Thyroid gland (tissue), 4 donors: ENCODE measurements around the gene GLYR1. TPM values are rescaled to one million over a fixed set of nuclear protein-coding genes. Genes with fewer than 3 reads are reported as not detected.

Experiments used
- DNase-seq, 2 donors: peaks; one replicate each; pipeline ENCODE4 v3.0.0-alpha.2; 2019
- H3K27ac ChIP-seq, 3 donors: fragments of 200-600 bp; sonication (generic); 1 replicate in 2 of 3; 2 replicates in 1 of 3; pipeline ENCODE4 v1.5.1; 2016 to 2019; ENCODE audit warnings: mild to moderate bottlenecking in 1 of 3, moderate library complexity in 1 of 3
- H3K27me3 ChIP-seq: fragments of 200-600 bp; sonication (generic); one replicate; pipeline ENCODE4 v1.5.1; 2019
- H3K36me3 ChIP-seq, 2 donors: fragments of 200-600 bp; sonication (generic); one replicate each; pipeline ENCODE4 v1.5.1; 2016 to 2019
- H3K4me1 ChIP-seq, 2 donors: fragments of 200-600 bp; sonication (generic); one replicate each; pipeline ENCODE4 v1.5.1; 2017 to 2019
- H3K4me3 ChIP-seq, 3 donors: fragments of 200-600 bp; sonication (generic); replicated peaks in 1 of 3; 1 replicate in 2 of 3; 2 replicates in 1 of 3; pipeline ENCODE4 v1.5.1; 2016; ENCODE audit warnings: mild to moderate bottlenecking in 1 of 3
- H3K9me3 ChIP-seq: fragments of 200-600 bp; sonication (generic); one replicate; pipeline ENCODE4 v1.5.1; 2017
- POLR2A ChIP-seq, 2 donors: fragments of 450-650 bp; IDR thresholded peaks; one replicate each; pipeline ENCODE4 v1.6.1; 2017; ENCODE audit warnings: antibody characterized with exemption in 2 of 2, mild to moderate bottlenecking in 2 of 2, moderate library complexity in 1 of 2
- WGBS, 2 donors: methylation state at CpG; one replicate each; pipeline ENCODE4 v1.1.5; 2017; 5-methylcytosine and 5-hydroxymethylcytosine counted together
- intact Hi-C: fragments of 100-400 bp; cut with DNase I; formaldehyde crosslinking; loops from one replicate; pipeline ENCODE4 v1.15.1; 2023
- total RNA-seq, 4 donors: library from RNA; depleted of rRNA; stranded (reverse); fragments of >200 nt; gene quantifications; one replicate each; pipeline ENCODE4 v1.2.3, GENCODE V29; 2016
- TF ChIP-seq, protein P1 (sequence below), 6 experiments: fragments of 200-600 bp in 3 of 6; fragments of 450-650 bp in 3 of 6; sonication (generic) in 3 of 6; IDR thresholded peaks; one replicate each; pipeline ENCODE4 v1.5.1; 2016 to 2019; ENCODE audit warnings: antibody characterized with exemption in 6 of 6, mild to moderate bottlenecking in 2 of 6, inconsistent platforms in 1 of 6, moderate library complexity in 1 of 6

Gene GLYR1
- total RNA-seq, 4 donors from 2014 or later: 43.1 to 89.2 (median 75.5) TPM

DNA sequence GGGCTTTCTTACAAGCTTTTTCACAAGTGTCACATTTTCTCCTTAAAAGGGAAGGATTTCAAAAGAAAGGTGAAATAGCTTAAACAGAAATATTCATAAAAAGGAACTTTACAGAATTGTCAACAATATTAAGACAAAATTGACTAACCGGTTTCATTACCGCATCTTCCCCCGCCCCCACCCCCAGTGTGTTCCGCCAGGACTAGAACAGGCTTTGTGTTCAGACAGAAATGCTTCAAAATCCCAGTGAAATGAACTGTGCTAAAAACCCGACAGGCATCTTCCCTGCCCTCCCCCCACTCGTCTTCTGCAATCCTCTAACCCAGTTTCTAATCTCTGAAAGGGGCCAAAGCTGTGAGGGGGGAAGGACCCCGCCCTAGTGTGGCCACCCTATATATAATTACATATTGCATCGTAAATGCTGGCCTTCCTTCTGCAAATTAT is 43.7 kb downstream of the GLYR1 start:
- 62 to 74% methylated on average over 8 of the region's 8 CpGs for WGBS, 2 donors
- Histone ChIP-seq H3K27me3 (no peaks in the 10 kb centered on the region), H3K4me1 (peaks cover 8% of the 10 kb centered on the region in 2 donors), H3K36me3 (peaks cover 9 to 14% of the 10 kb centered on the region in 2 donors), H3K27ac (no peak overlapping the region), H3K4me3 (peak overlapping the region in 2 of 3 donors; percentile 58 to 80), H3K9me3 (no peaks in the 10 kb centered on the region)
- intact Hi-C loops: loop anchor here (5.0 kb wide), 2 partner anchors 36 to 154 kb away; partner anchors contain the start of genes SEC14L5 and ZNF500
- TF ChIP-seq, protein P1, sequence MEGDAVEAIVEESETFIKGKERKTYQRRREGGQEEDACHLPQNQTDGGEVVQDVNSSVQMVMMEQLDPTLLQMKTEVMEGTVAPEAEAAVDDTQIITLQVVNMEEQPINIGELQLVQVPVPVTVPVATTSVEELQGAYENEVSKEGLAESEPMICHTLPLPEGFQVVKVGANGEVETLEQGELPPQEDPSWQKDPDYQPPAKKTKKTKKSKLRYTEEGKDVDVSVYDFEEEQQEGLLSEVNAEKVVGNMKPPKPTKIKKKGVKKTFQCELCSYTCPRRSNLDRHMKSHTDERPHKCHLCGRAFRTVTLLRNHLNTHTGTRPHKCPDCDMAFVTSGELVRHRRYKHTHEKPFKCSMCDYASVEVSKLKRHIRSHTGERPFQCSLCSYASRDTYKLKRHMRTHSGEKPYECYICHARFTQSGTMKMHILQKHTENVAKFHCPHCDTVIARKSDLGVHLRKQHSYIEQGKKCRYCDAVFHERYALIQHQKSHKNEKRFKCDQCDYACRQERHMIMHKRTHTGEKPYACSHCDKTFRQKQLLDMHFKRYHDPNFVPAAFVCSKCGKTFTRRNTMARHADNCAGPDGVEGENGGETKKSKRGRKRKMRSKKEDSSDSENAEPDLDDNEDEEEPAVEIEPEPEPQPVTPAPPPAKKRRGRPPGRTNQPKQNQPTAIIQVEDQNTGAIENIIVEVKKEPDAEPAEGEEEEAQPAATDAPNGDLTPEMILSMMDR (IDR thresholded peaks at IDR 0.05): no peak
- TF ChIP-seq POLR2A (IDR thresholded peaks at IDR 0.05): no peak
- DNase-seq: no peak

DNA sequence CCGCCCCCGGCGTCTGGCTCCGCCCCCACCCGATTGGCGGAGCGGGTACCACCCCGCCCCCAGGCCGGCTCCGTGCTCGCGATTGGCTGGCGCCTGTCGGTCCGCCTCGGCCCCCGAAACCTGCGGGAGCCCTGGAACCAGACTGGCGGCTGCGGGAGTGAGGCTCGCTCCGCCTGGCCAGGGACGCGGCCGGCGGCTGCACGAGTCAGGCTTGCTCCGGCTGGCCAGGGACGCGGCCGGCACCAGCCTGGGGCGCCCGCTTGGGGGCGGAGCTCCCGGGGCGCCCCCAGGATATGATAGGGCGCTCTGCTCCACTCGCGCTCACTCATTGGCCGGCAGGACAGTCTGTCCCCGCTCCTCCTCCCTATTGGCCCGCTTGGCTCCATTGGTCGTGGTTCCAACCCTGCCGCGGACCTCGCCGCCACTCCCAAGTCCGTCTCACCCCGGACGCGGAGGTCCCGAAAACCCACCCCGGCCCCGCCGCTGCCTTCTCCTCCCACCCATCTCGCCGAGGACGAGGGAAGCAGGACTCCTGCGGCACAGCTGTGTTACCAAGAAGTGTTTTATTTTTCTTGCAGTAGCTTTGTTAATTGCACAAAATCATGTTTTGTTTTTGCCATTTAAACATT is 44.3 kb downstream of the GLYR1 start:
- TF ChIP-seq, protein P1 (IDR thresholded peaks at IDR 0.05): no peak
- TF ChIP-seq POLR2A (IDR thresholded peaks at IDR 0.05): peak in 1 of 2 donors; percentile 22
- peak; percentile 92 for DNase-seq
- intact Hi-C loops: loop anchor here (5.0 kb wide), 2 partner anchors 35 to 155 kb away; partner anchors contain the start of genes SEC14L5 and ZNF500
- peaks cover 8% of the 10 kb centered on the region in 2 donors for H3K4me1 ChIP-seq
- no peaks in the 10 kb centered on the region for H3K27me3 ChIP-seq
- H3K9me3 ChIP-seq: no peaks in the 10 kb centered on the region
- H3K4me3 ChIP-seq: peak overlapping the region; percentile 45 to 80 (median 58)
- peak overlapping the region in 2 of 3 donors; percentile 38 to 74 for H3K27ac ChIP-seq
- peaks cover 2 to 14% of the 10 kb centered on the region in 2 donors for H3K36me3 ChIP-seq
- WGBS, 2 donors: 0% methylated on average over 17 to 19 of the region's 59 CpGs

DNA sequence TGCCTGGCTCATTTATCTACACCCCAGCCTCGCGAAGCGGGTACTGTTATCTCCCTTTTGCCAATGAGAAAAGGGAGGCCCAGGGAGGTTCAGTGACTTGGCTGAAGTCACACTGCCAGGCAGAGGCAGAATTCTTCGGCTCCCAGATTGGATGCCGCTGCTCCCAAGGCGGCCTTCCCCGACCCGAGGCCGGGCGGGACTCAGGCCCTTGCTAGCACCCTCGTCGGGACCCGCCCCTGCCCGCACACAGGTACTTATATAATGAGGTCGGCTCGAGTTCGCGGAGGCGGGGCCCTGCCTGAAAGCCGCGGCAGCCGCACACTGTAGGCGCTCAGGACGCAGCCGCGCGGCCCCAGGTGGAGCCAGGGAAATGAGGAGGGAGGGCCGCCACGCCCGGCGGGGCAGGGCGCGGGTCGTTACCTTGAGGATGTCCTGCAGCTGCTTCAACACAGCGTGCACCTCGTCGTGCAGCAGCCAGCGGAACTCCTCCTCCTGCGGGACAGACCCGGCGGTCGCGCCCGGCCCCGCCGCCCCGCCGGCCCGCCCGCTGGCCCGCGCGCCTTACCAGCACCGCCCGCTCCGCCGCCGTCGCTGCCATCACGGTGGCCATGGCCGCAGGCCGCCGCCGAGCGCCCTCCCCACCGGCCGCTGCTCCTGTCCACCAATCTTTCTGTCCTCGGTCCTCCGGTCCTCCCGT is 45.0 kb downstream of the GLYR1 start, which contains the start of gene ROGDI:
Gene ROGDI, minus strand, starts transcription at position 672 of the 697 bp plus-strand sequence. Its CDS starts 62 bp downstream, at position 610.
- intact Hi-C loops: loop anchor here (5.0 kb wide), 2 partner anchors 35 to 155 kb away; partner anchors contain the start of genes SEC14L5 and ZNF500
- WGBS, 2 donors: 0% methylated on average over 3 to 10 of the region's 70 CpGs
- TF ChIP-seq, protein P1 (IDR thresholded peaks at IDR 0.05): no peak
- peak in 1 of 2 donors; percentile 50 for TF ChIP-seq POLR2A (IDR thresholded peaks at IDR 0.05)
- Histone ChIP-seq H3K4me1 (peaks cover 8% of the 10 kb centered on the region in 2 donors), H3K9me3 (no peaks in the 10 kb centered on the region), H3K4me3 (peak within 1 kb of the TSS; percentile 45 to 80 (median 58)), H3K27ac (peak within 1 kb of the TSS; percentile 56 to 75 (median 74)), H3K27me3 (no peaks in the 10 kb centered on the region), H3K36me3 (peaks cover 2 to 14% of the 10 kb centered on the region in 2 donors)
- peak; percentile 89 to 93 for DNase-seq

DNA sequence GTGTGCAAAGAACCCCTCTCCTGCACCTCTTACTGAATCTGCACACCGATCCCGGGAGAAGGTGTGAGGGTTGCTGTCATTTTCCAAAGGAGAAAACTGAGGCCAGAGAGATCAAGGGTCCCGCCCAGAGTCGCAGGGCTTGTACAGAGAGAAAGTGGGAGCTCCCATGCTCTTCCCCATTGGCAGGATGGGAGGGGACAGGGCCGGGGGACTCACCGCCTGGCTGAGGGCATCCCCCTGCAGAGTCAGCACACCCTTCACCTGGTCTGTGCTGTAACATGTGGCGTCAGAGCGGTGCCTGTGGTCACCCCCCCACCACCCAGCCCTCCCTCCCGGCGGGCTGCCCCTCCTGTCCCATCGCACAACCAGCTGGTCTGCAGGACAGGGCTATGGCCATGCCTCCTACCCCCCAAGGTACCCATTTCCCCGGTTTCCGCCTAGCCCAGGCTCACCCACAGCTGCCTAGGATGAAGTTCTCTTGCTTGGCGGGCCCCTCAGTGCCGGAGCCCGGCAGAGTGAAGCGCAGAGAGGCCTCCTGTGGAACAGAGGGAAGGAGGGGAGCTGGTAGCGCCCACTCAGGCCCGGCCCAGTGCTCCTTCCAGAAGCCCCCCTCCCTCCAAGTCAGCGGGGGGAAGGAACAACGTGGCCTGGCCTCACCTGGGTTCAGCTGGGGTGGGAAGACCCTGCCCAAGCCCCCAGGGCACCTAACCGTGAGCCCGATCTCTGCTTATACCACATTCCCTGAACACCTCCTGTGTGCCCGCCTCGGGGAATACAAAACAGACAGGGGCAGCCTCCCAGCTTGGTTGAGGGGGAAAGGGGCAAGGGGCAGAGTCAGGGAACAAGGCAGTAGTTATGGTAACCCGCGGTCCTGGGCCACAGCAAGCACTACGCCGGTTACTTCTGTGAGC is 45.8 kb downstream of the GLYR1 start:
- no peaks in the 10 kb centered on the region for H3K27me3 ChIP-seq
- H3K27ac ChIP-seq: peak overlapping the region; percentile 56 to 75 (median 74)
- no peak for DNase-seq
- H3K9me3 ChIP-seq: no peaks in the 10 kb centered on the region
- H3K4me3 ChIP-seq: peak overlapping the region; percentile 10 to 80 (median 58)
- peaks cover 2 to 11% of the 10 kb centered on the region in 2 donors for H3K36me3 ChIP-seq
- WGBS, 2 donors: 52 to 61% methylated on average over 10 to 20 of the region's 29 CpGs
- TF ChIP-seq, protein P1 (IDR thresholded peaks at IDR 0.05): no peak
- TF ChIP-seq POLR2A (IDR thresholded peaks at IDR 0.05): no peak
- H3K4me1 ChIP-seq: peaks cover 8% of the 10 kb centered on the region in 2 donors
- intact Hi-C loops: loop anchor here (5.0 kb wide), 2 partner anchors 34 to 156 kb away; partner anchors contain the start of genes SEC14L5 and ZNF500
